HT-29 (cell line): ENCODE data around the gene WASF2. TPM values are rescaled to one million over a fixed set of nuclear protein-coding genes. Genes with fewer than 3 reads are reported as not detected.
"Not testable (repeated sequence)": the region's sequence is repeated elsewhere in the genome, so short reads cannot be mapped to it uniquely, and the experiment has no call there.

Experiments
- DNase-seq: peaks from one replicate; pipeline ENCODE4 v3.0.0-alpha.2; 2015; ENCODE audit warnings: low spot score
- total RNA-seq: library from RNA; depleted of rRNA; stranded (reverse); fragments of >200 nt; shearing (Covaris generic); gene quantifications from 2 replicates; pipeline ENCODE4 v1.2.3, GENCODE V29; 2014

Gene WASF2
- total RNA-seq, 1 experiment from 2014 or later: 23.9 TPM

- no peak for DNase-seq
Measured at GRCh38 chr1:27496604-27497155, 6.7 kb upstream of the WASF2 start.

GRCh38 chr1:27492796-27493195 is 2.8 kb upstream of the WASF2 start:
- no peak for DNase-seq

GRCh38 chr1:27491748-27492700 is 2.1 kb upstream of the WASF2 start:
- no peak for DNase-seq

- peak; percentile 56 for DNase-seq
Measured at GRCh38 chr1:27489501-27489972, 430 bp downstream of the WASF2 start.

GRCh38 chr1:27487966-27488884 is 1.7 kb downstream of the WASF2 start:
- peak; percentile 54 for DNase-seq

- no peak for DNase-seq
Measured at GRCh38 chr1:27485363-27485762, 4.6 kb downstream of the WASF2 start.

- DNase-seq: no peak
Measured at GRCh38 chr1:27483659-27484058, 6.3 kb downstream of the WASF2 start.

- no peak for DNase-seq
Measured at GRCh38 chr1:27481994-27482620, 7.9 kb downstream of the WASF2 start.

GRCh38 chr1:27478098-27478497 is 11.9 kb downstream of the WASF2 start:
- no peak for DNase-seq

- DNase-seq: no peak
Measured at GRCh38 chr1:27476237-27476636, 13.7 kb downstream of the WASF2 start.

- no peak for DNase-seq
Measured at GRCh38 chr1:27475720-27476119, 14.2 kb downstream of the WASF2 start.

GRCh38 chr1:27473755-27474154 is 16.2 kb downstream of the WASF2 start:
- no peak for DNase-seq

- DNase-seq: not testable (repeated sequence)
Measured at GRCh38 chr1:27472098-27472497, 17.9 kb downstream of the WASF2 start.

GRCh38 chr1:27471477-27471876 is 18.5 kb downstream of the WASF2 start:
- DNase-seq: no peak

GRCh38 chr1:27469334-27469733 is 20.6 kb downstream of the WASF2 start:
- no peak for DNase-seq

- not testable (repeated sequence) for DNase-seq
Measured at GRCh38 chr1:27468378-27468777, 21.6 kb downstream of the WASF2 start.

- DNase-seq: no peak
Measured at GRCh38 chr1:27464926-27465647, 24.9 kb downstream of the WASF2 start.

- DNase-seq: not testable (repeated sequence)
Measured at GRCh38 chr1:27463916-27464315, 26.1 kb downstream of the WASF2 start.

- not testable (repeated sequence) for DNase-seq
Measured at GRCh38 chr1:27458521-27458920, 31.4 kb downstream of the WASF2 start.

GRCh38 chr1:27455139-27455811 is 34.7 kb downstream of the WASF2 start:
- no peak for DNase-seq
